ENCODE data around the gene HIP1. TPM values are rescaled to one million over a fixed set of nuclear protein-coding genes. Genes with fewer than 3 reads are reported as not detected.

The HIP1 gene
- total and polyA plus RNA-seq, 2 of the 4 experiments (the other 2 are of a cell fraction) = 6.8 to 10.0 TPM

GRCh38 chr7:75536940-75537538 is 201.7 kb downstream of the HIP1 start:
- no TSS peak for BruUV-seq (replicated peaks)
- peaks cover 13% of the 10 kb centered on the region for H4K20me1 ChIP-seq (ENCODE audit: insufficient read depth, low read length)
- ATAC-seq (ENCODE audit: low read depth) (no peak), DNase-seq (no peak)
- H3K79me1 ChIP-seq (ENCODE audit: low read depth in 1 of 2, low read length in 2 of 2) = peaks cover 2 to 8% of the 10 kb centered on the region in 2 experiments; a peak in 2 of 4 replicates
- peaks cover 6% of the 10 kb centered on the region; the same call in 1 of the 2 replicates for H3K27me3 ChIP-seq (ENCODE audit: control insufficient read depth, insufficient read depth, low read length)
- H4K8ac ChIP-seq (ENCODE audit: low read depth in 2 of 2, low read length in 2 of 2) = no peak overlapping the region
- no peak overlapping the region for H4K5ac ChIP-seq (ENCODE audit: low read depth, low read length)
- H3K9ac ChIP-seq (ENCODE audit: low read depth, low read length) = no peak overlapping the region
- no peak overlapping the region for H2BK120ac ChIP-seq (ENCODE audit: low read depth, low read length)
- no peak overlapping the region for H4K91ac ChIP-seq (ENCODE audit: insufficient read depth, low read depth, low read length)
- 81% methylated on average over 10 of the region's 18 CpGs; no CpG with 5 or more reads in 1 of the 2 experiments for WGBS, 2 experiments (ENCODE audit: extremely low coverage in 2 of 2, insufficient read length in 1 of 2)
- intact Hi-C loops (cut with micrococcal nuclease) (no loop called here), dilution Hi-C loops (cut with HindIII; ENCODE audit: low sequenced_read_pairs, unreplicated experiment) (no loop called here), in situ Hi-C loops (cut with MboI; ENCODE audit: low sequenced_read_pairs) (loop anchor here (10.0 to 25.0 kb wide), 2 partner anchors 218 to 500 kb away; partner anchors contain the start of genes MDH2 and STYXL1)
- no peak overlapping the region for H2AFZ ChIP-seq (replicated peaks; ENCODE audit: low read length, poor library complexity)
- no peak overlapping the region for H2BK20ac ChIP-seq (ENCODE audit: low read depth, low read length)
- H2BK15ac ChIP-seq (ENCODE audit: low read depth, low read length) = no peak overlapping the region
- H3K56ac ChIP-seq (ENCODE audit: extremely low read depth, insufficient read depth, low read length) = no peak overlapping the region
- ChIA-PET POLR2A (ENCODE audit: unreplicated experiment) (no interaction called here), CTCF (no interaction called here)
- H3K9me3 ChIP-seq (ENCODE audit: control insufficient read depth, insufficient read depth, low read length) = no peaks in the 10 kb centered on the region
- H3K36me3 ChIP-seq (ENCODE audit: control insufficient read depth, insufficient read depth, low read length) = peaks cover 32% of the 10 kb centered on the region
- peaks cover 11% of the 10 kb centered on the region; the same call in 1 of the 2 replicates for H3K9me1 ChIP-seq (ENCODE audit: insufficient read depth, low read length)
- no peak overlapping the region for H3K23ac ChIP-seq (ENCODE audit: low read depth, low read length)
- H2AK9ac ChIP-seq (replicated peaks; ENCODE audit: low read depth, low read length, poor library complexity) = no peak overlapping the region
- H3K14ac ChIP-seq (replicated peaks; ENCODE audit: low read depth, low read length) = no peak overlapping the region
- no peak overlapping the region for H3K4me2 ChIP-seq (ENCODE audit: low read depth, low read length)
- H3K27ac ChIP-seq (ENCODE audit: insufficient read depth, low read length) = no peak overlapping the region
- no peak overlapping the region for H3K18ac ChIP-seq (ENCODE audit: low read depth, low read length)
- TF ChIP-seq, protein P1, sequence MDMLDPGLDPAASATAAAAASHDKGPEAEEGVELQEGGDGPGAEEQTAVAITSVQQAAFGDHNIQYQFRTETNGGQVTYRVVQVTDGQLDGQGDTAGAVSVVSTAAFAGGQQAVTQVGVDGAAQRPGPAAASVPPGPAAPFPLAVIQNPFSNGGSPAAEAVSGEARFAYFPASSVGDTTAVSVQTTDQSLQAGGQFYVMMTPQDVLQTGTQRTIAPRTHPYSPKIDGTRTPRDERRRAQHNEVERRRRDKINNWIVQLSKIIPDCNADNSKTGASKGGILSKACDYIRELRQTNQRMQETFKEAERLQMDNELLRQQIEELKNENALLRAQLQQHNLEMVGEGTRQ (IDR thresholded peaks at IDR 0.05; ENCODE audit: low read depth, low read length) = no peak
- no peak for TF ChIP-seq CEBPB (IDR thresholded peaks at IDR 0.05; ENCODE audit: low read depth, low read length)
- no peak for TF ChIP-seq SMC3 (IDR thresholded peaks at IDR 0.05; ENCODE audit: low read depth, low read length)
- TF ChIP-seq CHD1 (IDR thresholded peaks at IDR 0.05; ENCODE audit: low read depth, low read length) = no peak
- TF ChIP-seq FOS (IDR thresholded peaks at IDR 0.05; ENCODE audit: low read depth, low read length) = no peak
- TF ChIP-seq, protein P2, sequence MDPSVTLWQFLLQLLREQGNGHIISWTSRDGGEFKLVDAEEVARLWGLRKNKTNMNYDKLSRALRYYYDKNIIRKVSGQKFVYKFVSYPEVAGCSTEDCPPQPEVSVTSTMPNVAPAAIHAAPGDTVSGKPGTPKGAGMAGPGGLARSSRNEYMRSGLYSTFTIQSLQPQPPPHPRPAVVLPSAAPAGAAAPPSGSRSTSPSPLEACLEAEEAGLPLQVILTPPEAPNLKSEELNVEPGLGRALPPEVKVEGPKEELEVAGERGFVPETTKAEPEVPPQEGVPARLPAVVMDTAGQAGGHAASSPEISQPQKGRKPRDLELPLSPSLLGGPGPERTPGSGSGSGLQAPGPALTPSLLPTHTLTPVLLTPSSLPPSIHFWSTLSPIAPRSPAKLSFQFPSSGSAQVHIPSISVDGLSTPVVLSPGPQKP (IDR thresholded peaks at IDR 0.05; ENCODE audit: borderline replicate concordance, low read depth, low read length) = no peak
- TF ChIP-seq MXI1 (IDR thresholded peaks at IDR 0.05; ENCODE audit: borderline replicate concordance, low read depth, low read length) = no peak
- H2BK5ac ChIP-seq (ENCODE audit: low read depth, low read length, poor library complexity, severe bottlenecking) = no peak overlapping the region
- no peak overlapping the region for H3K4ac ChIP-seq (ENCODE audit: low read depth, low read length)
- no peak overlapping the region for H3K4me3 ChIP-seq (ENCODE audit: insufficient read depth, low read depth, low read length)
- H3K4me1 ChIP-seq (ENCODE audit: control insufficient read depth, insufficient read depth, low read length) = peaks cover 7% of the 10 kb centered on the region
- H2AK5ac ChIP-seq (ENCODE audit: low read depth, low read length) = no peak overlapping the region
